HUES48 (cell line): Measurements from ENCODE around the gene RASD1.

Source experiments
- H3K27ac ChIP-seq: one replicate; pipeline ENCODE4 v1.7.0; 2013; ENCODE audit warnings: low read depth, low read length, inconsistent platforms
- H3K27me3 ChIP-seq: 2 replicates; pipeline ENCODE4 v1.6.1; 2013; ENCODE audit warnings: mild to moderate bottlenecking, low read length; ENCODE audit not compliant: control insufficient read depth, insufficient read depth
- H3K36me3 ChIP-seq: 2 replicates; pipeline ENCODE4 v1.6.1; 2013; ENCODE audit warnings: low read length; ENCODE audit not compliant: control insufficient read depth, insufficient read depth
- H3K4me1 ChIP-seq: 2 replicates; pipeline ENCODE4 v1.6.1; 2013; ENCODE audit warnings: mild to moderate bottlenecking, low read length; ENCODE audit not compliant: control insufficient read depth, insufficient read depth
- H3K4me3 ChIP-seq: 2 replicates; pipeline ENCODE4 v1.5.1; 2013; ENCODE audit warnings: mild to moderate bottlenecking, low read depth, low read length
- H3K9ac ChIP-seq: 2 replicates; pipeline ENCODE4 v1.6.1; 2013; ENCODE audit warnings: mild to moderate bottlenecking, low read depth, low read length, moderate library complexity
- H3K9me3 ChIP-seq: 2 replicates; pipeline ENCODE4 v1.6.1; 2013; ENCODE audit warnings: low read length; ENCODE audit not compliant: control insufficient read depth, insufficient read depth

RASD1 gene

DNA sequence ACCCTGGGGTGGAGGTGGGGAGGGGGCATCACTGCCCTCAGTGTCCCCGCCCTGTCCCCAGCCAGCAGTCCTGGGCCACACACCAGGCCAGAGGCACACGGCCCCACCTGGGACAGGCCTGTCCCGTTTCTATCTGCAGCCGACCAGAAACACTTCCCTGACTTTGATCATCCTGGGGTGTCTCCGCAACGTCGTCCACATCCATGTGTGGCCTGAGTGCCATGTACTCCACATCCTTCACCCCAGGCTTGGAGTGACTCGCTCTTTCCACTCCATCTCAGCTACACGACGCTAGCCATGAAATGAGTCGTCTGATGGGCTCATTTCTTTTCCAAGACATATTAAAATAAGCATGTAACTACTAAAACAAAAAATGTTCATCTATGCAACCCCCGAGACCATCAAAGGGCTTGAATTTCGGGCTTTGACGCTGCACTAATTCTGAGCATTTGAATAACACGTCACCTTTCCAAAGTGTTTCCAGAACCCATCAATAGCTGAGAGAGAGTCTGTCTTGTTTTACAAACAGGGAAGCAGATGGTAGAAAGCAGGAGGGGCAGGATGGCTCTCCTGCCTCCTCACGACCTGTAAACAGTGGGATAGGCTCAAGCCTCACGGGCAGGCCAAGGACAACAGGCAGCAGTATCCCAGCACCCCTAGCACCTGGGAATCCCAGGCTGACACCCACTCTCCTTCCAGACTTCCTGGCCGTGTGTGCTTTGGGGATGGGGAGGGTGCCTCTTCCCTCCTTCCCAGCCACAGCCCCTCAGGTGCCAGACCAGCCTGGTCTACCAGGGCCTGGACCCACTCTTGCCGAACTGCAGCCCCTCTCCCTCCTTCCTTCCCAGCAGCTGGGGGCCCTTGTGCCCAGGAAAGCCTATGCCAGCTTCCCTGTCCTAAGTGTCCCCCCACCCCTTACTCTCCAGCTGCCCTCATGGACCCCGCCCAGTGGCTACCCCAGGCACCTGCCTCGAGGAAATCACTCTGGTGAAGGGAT, 20.0 kb upstream of the RASD1 start:
- peaks cover 16% of the 10 kb centered on the region for H3K4me1 ChIP-seq
- H3K27ac ChIP-seq, result no peak overlapping the region
- H3K9me3 ChIP-seq, result no peaks in the 10 kb centered on the region
- no peaks in the 10 kb centered on the region for H3K27me3 ChIP-seq
- H3K9ac ChIP-seq, result no peak overlapping the region
- 0 out of 2 replicates have a peak, but pooled peaks cover 4% of the 10 kb centered on the region for H3K36me3 ChIP-seq
- no peak overlapping the region for H3K4me3 ChIP-seq

DNA sequence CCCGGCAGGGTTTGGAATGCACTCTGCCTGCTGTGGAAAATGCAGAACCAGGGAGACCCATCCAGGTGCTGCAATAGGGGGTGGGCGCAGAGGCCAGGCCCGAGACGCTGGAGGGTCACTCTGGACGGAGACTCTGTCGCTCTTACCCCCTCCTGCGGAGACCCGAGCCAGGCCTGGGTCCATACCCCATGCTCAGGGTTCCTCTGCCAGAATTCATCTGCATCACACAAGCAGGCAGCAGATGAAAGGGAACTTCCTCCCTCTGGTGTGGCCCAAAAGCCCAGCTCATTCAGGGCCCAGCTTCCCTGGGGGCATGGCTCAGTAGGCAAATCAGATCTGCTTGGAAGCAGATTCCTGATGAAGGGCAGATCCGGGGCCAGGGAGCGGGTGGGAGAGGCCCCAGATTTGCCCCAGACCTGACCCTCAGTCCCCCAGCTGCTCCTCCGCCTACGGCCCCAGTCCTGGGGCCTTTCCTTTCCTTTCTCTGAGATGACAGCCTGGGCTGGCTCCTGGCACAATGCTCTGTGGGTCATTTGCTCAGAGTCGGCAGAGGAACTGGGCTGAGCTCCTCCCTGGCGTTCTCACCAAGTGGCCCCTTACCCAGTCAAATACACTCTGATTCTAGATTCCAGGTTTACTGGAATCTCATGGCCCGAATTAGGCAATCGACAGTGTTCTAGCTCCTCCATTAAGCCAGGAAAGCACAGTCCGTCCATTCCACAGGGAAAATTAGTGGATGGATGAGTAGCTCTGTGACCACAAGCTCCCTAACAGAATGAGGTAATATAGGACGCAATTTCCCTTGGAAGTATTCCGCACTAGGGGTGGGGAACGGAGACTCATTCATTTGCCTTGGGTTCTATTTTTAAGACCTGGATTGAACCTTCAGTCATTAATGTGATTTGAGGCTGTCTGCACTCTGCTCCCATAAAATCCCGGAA, 19.1 kb upstream of the RASD1 start:
- Histone ChIP-seq H3K4me1 (peaks cover 16% of the 10 kb centered on the region), H3K27me3 (no peaks in the 10 kb centered on the region), H3K27ac (peak overlapping the region; percentile 7), H3K36me3 (no peaks in the 10 kb centered on the region), H3K9ac (no peak overlapping the region), H3K9me3 (no peaks in the 10 kb centered on the region), H3K4me3 (no peak overlapping the region)

DNA sequence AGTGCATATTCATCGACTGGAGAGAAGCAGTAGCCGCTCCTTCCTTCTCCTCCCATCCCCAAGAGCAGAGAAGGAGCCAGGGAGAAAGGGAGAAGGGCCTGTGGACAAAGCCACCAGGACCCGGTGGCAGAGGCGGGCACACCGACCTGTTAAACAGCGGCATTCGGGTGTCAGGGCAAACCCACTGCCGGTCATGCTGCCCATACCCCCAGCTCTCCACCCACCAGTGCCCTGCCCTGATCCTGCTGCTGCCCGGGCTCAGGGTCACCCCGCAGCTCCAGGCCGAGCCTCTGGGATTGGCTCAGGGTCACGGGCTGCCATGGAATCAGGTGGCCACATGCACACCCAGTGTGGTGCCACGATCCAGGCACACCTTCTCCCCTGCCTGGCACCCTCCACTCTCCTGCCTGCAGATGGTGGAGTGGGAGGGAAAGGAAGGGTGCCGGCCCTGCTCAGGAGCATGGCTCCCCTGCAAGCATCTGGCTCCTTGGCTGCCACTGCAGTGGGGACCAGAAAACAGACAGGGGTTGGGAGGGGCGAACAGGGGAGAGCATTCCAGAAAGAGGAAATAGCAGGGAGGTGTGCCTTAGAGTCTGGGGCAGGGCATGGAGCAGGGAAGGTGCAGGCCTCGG, 18.3 kb upstream of the RASD1 start:
- peaks cover 16% of the 10 kb centered on the region for H3K4me1 ChIP-seq
- H3K27me3 ChIP-seq, result no peaks in the 10 kb centered on the region
- H3K9me3 ChIP-seq, result no peaks in the 10 kb centered on the region
- no peaks in the 10 kb centered on the region for H3K36me3 ChIP-seq
- no peak overlapping the region for H3K27ac ChIP-seq
- no peak overlapping the region for H3K9ac ChIP-seq
- H3K4me3 ChIP-seq, result no peak overlapping the region

DNA sequence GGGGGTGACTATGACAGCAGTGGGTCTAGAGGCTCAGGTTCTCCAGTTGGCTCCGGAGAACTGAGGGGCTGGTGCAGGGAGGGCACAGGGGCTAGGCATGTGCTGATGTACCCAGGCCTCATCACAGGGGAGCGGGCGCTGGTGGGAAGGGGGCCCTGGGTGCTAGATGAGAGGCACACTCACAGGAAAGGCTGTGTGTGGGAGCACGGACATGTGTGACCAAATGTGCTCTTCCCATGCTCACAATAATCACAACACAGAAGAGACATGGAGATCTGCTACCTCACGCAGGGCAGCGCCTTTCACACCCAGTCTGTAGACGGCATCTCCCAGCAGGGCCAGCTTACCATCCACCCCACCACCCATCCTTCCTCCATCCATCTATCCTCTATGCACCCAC, 17.4 kb upstream of the RASD1 start:
- no peaks in the 10 kb centered on the region for H3K9me3 ChIP-seq
- H3K9ac ChIP-seq, result no peak overlapping the region
- no peak overlapping the region for H3K27ac ChIP-seq
- H3K36me3 ChIP-seq, result no peaks in the 10 kb centered on the region
- H3K4me1 ChIP-seq, result peaks cover 16% of the 10 kb centered on the region
- H3K27me3 ChIP-seq, result no peaks in the 10 kb centered on the region
- no peak overlapping the region for H3K4me3 ChIP-seq

DNA sequence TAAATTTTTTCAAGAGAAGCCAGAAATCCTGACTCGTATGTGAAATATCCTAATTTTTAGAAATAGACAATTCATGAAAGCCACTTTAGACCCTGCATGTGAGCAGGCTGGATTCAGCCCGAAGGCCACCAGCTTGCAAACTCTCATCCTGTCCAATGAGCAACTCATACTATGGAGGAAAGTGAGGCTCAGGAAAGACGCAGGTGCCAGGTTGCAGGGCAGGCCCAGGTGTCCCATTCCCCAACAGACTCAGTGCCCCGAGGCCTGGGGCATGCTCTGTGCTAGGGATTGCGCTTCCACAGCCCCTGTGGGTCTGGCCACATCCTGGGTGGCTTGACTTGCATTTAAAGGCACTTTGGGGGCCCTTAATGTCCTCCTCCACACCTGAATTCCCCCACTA, 16.7 kb upstream of the RASD1 start:
- Histone ChIP-seq H3K27me3 (no peaks in the 10 kb centered on the region), H3K27ac (no peak overlapping the region), H3K4me1 (peaks cover 16% of the 10 kb centered on the region), H3K9me3 (no peaks in the 10 kb centered on the region), H3K9ac (no peak overlapping the region), H3K4me3 (no peak overlapping the region), H3K36me3 (no peaks in the 10 kb centered on the region)

DNA sequence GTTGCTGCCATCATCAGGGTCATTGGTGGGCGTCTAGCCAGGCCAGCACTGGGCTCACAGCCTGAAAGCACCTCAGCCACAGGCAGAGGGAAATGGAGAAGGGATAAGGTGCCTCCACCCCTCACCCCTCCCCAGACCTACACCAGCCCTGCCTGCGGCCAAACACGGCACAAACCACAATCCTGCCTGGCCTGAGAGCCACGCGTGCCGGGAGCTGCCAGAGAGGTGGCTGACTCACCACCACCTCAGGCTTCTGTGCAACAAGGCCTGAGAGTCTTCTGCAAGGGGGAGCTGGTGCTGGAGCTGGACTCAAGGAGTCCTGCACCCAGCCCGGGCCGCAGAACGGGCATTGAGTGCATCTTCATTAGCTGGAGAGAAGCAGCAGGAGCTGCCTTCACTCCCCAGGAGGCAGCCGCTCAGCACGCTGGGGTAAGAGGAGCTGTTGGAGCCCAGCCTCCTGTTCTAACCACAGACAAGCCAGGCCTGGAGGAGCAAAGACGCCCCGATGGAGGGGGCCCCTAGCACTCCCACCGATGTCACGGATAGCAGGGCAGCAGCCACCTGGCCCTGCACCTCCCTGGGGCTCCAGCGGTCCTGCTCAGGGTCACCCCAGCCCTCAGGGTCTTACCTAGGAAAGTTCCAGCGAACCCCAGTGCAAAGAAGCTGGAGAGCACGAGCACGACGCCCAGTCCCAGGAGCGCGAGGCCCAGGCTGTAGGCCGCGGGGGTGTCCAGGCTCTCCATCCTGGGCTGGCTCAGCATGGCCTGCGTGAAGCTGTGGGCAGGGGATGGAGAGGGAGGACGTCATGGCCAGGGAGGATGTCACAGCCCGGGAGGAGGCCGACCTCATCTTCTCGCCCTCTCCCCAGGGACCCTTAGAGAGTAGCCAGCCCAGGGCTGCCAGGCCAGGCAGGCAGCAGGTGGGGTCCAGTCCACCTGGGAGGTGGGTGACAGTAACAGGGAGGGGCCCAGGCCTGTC, 16.0 kb upstream of the RASD1 start:
- peaks cover 16% of the 10 kb centered on the region for H3K4me1 ChIP-seq
- no peak overlapping the region for H3K9ac ChIP-seq

DNA sequence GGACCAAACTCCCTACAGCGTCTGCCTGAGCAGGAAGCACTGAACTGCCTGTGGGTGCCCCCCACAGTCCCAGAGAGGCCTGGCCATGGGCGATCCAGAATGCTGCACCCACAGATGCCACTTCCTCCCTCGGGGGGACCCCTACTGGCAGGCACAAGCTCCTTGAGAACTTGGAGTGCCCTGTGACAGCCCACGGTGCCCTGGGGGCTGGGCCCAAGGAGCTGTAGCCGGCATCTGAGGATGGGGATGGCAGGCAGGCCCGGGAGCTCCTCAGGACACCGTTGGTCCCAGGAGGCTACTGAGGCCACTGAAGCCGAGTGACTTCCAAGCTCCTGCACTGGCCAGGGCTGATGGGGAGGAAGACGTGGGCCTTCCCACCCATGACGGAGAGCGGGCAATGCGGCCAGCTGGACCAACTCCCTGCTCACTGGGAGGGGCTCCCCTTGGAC, 15.1 kb upstream of the RASD1 start:
- H3K4me1 ChIP-seq, result peaks cover 16% of the 10 kb centered on the region
- H3K27ac ChIP-seq, result no peak overlapping the region
- H3K27me3 ChIP-seq, result no peaks in the 10 kb centered on the region
- no peaks in the 10 kb centered on the region for H3K9me3 ChIP-seq
- no peak overlapping the region for H3K9ac ChIP-seq
- H3K4me3 ChIP-seq, result no peak overlapping the region
- no peaks in the 10 kb centered on the region for H3K36me3 ChIP-seq

More for the DNA sequence above, 16.0 kb upstream of the RASD1 start:
- Histone ChIP-seq H3K4me3 (no peak overlapping the region), H3K36me3 (no peaks in the 10 kb centered on the region), H3K9me3 (no peaks in the 10 kb centered on the region), H3K27ac (no peak overlapping the region), H3K27me3 (no peaks in the 10 kb centered on the region)

DNA sequence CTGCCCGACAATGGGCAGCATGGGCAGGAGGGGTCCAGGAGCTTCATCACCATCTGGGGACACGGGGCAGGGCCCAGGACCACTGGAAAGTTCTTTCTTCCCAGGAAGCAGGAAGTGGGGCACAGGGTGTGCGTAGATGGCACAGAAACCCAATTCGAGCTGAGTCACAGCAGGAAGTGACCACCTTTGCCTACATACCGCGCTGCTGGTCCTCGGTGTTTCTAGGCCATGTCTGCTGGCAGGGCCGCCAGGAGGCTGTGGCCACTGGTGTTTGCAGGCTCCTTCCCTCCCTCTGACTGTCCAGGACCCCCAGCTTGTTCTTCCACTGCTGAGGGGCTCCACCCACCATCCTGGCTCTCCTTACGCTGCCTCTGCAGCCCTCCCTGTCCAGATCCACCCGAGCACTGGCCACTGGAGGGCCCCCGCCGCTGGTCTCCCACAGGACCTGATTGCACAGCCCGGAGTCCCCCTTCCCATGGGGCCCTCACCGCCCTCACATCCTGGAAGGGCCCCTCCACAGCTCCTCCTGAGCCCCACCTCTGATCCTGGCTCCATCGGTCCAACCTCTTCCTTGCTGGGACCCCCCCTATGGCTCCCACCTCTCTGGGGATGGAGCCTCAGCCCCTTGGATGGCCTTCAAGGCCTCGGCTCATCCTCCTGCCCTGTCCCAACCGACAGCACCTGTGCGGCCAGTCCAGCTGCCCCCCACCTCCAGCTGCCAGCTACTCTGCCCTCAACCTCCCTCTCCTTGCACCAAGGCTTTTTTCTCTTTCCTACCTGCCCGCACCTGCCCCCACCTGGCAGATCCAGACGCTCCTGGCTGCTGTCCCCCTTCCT, 14.5 kb upstream of the RASD1 start:
- no peak overlapping the region for H3K4me3 ChIP-seq
- H3K36me3 ChIP-seq, result no peaks in the 10 kb centered on the region
- H3K9ac ChIP-seq, result no peak overlapping the region
- no peak overlapping the region for H3K27ac ChIP-seq
- H3K27me3 ChIP-seq, result no peaks in the 10 kb centered on the region
- H3K4me1 ChIP-seq, result peaks cover 14% of the 10 kb centered on the region
- no peaks in the 10 kb centered on the region for H3K9me3 ChIP-seq

DNA sequence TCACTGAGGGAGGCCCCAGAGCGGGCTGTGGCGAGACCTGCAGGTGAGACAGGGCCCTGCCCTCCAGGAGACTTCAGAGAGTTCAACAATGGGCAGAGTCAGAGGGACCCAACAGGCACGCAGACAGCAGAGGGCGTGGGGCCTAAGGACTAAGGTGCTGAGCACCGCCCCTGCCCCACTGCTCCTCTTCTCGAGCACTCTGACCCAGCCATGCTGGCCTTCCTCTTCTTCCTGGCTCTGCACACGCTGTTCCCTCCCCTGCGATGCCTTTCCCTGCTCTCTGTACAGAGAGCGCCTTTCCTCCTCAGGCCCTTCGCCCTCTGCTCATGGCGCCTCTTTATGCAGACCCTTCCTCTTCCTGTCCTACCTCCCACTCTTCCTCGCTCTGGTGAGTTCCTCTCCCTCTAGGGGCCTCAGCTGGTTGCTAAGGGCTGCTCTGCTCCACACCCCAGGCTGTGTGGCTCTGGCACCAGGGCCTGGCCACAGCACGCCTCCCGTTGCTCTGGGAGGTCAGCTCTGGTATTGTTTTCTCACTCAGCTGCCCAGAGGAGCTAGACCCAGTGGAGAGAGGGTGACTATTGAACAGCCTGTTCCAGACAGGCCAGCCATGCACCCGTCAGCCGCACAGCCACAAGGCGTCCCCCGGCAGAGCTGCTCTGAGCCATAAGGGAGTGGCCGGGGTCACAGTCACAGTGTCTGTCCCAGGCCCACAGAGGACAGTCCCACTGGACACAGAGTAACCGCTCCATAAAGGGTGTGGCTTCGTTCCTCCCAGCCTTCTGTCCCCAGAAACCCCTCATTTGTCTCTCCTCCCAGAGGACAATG, 13.6 kb upstream of the RASD1 start:
- Histone ChIP-seq H3K27me3 (no peaks in the 10 kb centered on the region), H3K9ac (no peak overlapping the region), H3K4me1 (peaks cover 5% of the 10 kb centered on the region), H3K27ac (no peak overlapping the region), H3K36me3 (no peaks in the 10 kb centered on the region), H3K4me3 (no peak overlapping the region), H3K9me3 (no peaks in the 10 kb centered on the region)
